Measurements from ENCODE around the gene FNBP1.

GRCh38 chr9:129848712-129849441 lies 194.1 kb downstream of the FNBP1 start:
- TF ChIP-seq POLR2A (IDR thresholded peaks at IDR 0.05; ENCODE audit: extremely low read depth, insufficient read length) (no peak), CTCF (IDR thresholded peaks at IDR 0.05; ENCODE audit: low read depth, low read length) (no peak)
- TF ChIP-seq, protein P1, sequence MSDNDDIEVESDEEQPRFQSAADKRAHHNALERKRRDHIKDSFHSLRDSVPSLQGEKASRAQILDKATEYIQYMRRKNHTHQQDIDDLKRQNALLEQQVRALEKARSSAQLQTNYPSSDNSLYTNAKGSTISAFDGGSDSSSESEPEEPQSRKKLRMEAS (IDR thresholded peaks at IDR 0.05; ENCODE audit: low read depth, low read length), result no peak
